Measurements from ENCODE around the gene RCAN1.
A peak's percentile ranks its signal among the peaks of the same experiment; 100 is the strongest.

The RCAN1 gene

GRCh38 chr21:34524646-34525601 lies 90.0 kb downstream of the RCAN1 start:
- no peak for DNase-seq (ENCODE audit: low read depth, low spot score)
- TF ChIP-seq, protein P1, sequence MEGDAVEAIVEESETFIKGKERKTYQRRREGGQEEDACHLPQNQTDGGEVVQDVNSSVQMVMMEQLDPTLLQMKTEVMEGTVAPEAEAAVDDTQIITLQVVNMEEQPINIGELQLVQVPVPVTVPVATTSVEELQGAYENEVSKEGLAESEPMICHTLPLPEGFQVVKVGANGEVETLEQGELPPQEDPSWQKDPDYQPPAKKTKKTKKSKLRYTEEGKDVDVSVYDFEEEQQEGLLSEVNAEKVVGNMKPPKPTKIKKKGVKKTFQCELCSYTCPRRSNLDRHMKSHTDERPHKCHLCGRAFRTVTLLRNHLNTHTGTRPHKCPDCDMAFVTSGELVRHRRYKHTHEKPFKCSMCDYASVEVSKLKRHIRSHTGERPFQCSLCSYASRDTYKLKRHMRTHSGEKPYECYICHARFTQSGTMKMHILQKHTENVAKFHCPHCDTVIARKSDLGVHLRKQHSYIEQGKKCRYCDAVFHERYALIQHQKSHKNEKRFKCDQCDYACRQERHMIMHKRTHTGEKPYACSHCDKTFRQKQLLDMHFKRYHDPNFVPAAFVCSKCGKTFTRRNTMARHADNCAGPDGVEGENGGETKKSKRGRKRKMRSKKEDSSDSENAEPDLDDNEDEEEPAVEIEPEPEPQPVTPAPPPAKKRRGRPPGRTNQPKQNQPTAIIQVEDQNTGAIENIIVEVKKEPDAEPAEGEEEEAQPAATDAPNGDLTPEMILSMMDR (IDR thresholded peaks at IDR 0.05; ENCODE audit: insufficient read depth, low read length, missing control alignments) = no peak
- ChIA-PET CTCF (interaction anchor here (0.6 to 26.3 kb wide), 15 partner anchors 9 to 110 kb away, joined by 3 to 351 read pairs (median 4); no protein-coding TSS in a partner anchor), POLR2A (interaction anchor here (0.6 to 4.0 kb wide), 7 partner anchors 10 to 1092 kb away, joined by 3 to 61 read pairs (median 6); no protein-coding TSS in a partner anchor)
- peak overlapping the region; percentile 67 for H3K4me3 ChIP-seq (ENCODE audit: low read depth, low read length)

- ChIA-PET CTCF (interaction anchor here (0.9 to 26.3 kb wide), 7 partner anchors 9 to 80 kb away, joined by 3 to 351 read pairs (median 7); no protein-coding TSS in a partner anchor), POLR2A (interaction anchor here (0.7 to 1.2 kb wide), 2 partner anchors 30 to 45 kb away, joined by 3 to 4 read pairs; no protein-coding TSS in a partner anchor)
- H3K4me3 ChIP-seq (ENCODE audit: low read depth, low read length) = peak overlapping the region; percentile 4; the same call in 1 of the 2 replicates
- TF ChIP-seq, protein P1 (IDR thresholded peaks at IDR 0.05; ENCODE audit: insufficient read depth, low read length, missing control alignments) = no peak
- no peak for DNase-seq (ENCODE audit: low read depth, low spot score)
Measured at GRCh38 chr21:34523019-34523555, 91.8 kb downstream of the RCAN1 start.

- no peak overlapping the region for H3K4me3 ChIP-seq (ENCODE audit: low read depth, low read length)
- no peak for DNase-seq (ENCODE audit: low read depth, low spot score)
- ChIA-PET POLR2A (interaction anchor here (0.8 to 1.2 kb wide), 2 partner anchors 31 to 60 kb away, joined by 3 to 4 read pairs; no protein-coding TSS in a partner anchor), CTCF (interaction anchor here (1.1 to 26.3 kb wide), 7 partner anchors 8 to 110 kb away, joined by 3 to 351 read pairs (median 7); no protein-coding TSS in a partner anchor)
- TF ChIP-seq, protein P1 (IDR thresholded peaks at IDR 0.05; ENCODE audit: insufficient read depth, low read length, missing control alignments) = no peak
Measured at GRCh38 chr21:34522284-34522683, 92.6 kb downstream of the RCAN1 start.

DNA sequence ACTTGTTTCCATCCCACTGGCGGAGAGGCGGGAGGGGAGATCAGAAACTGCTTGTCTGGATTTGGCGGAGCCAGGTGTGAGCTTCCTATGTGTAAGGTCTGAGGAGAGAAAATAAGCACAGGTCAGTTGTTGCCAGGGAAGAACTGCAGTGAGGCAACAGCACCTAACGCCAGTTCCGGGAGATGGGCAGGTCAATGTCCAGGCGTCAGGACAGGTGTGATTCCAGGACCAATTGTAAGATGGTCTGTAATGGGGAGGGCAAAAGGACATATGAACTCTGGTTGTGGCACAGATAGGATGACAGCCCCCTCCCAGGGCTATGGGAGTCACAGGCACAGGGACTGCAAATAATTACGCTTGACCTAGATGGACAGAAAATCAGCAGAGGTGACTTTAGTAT lies 93.4 kb downstream of the RCAN1 start:
- ChIA-PET CTCF (interaction anchor here (0.6 to 26.3 kb wide), 5 partner anchors 11 to 681 kb away, joined by 3 to 351 read pairs (median 5); no protein-coding TSS in a partner anchor), POLR2A (interaction anchor here (1.6 kb wide), 1 partner anchor 81 kb away, joined by 3 read pairs; no protein-coding TSS in a partner anchor)
- TF ChIP-seq, protein P1 (IDR thresholded peaks at IDR 0.05; ENCODE audit: insufficient read depth, low read length, missing control alignments) = no peak
- no peak overlapping the region for H3K4me3 ChIP-seq (ENCODE audit: low read depth, low read length)
- no peak for DNase-seq (ENCODE audit: low read depth, low spot score)

- TF ChIP-seq, protein P1 (IDR thresholded peaks at IDR 0.05; ENCODE audit: insufficient read depth, low read length, missing control alignments) = no peak
- CTCF ChIA-PET = interaction anchor here (1.1 to 26.3 kb wide), 4 partner anchors 10 to 82 kb away, joined by 5 to 351 read pairs (median 96); no protein-coding TSS in a partner anchor
- POLR2A ChIA-PET = interaction anchor here (1.6 kb wide), 1 partner anchor 82 kb away, joined by 3 read pairs; no protein-coding TSS in a partner anchor
- DNase-seq (ENCODE audit: low read depth, low spot score) = no peak
- H3K4me3 ChIP-seq (ENCODE audit: low read depth, low read length) = no peak overlapping the region
Measured at GRCh38 chr21:34520764-34521508, 94.0 kb downstream of the RCAN1 start.

All from AG04449 (cell line).